Inferior parietal cortex (tissue), 1 donor: ENCODE results near the gene BBS12.

ENCODE experiments used
- DNase-seq: peaks from one replicate; pipeline ENCODE4 v3.0.0-alpha.2; 2016; ENCODE audit errors: extremely low spot score

Gene BBS12

DNA sequence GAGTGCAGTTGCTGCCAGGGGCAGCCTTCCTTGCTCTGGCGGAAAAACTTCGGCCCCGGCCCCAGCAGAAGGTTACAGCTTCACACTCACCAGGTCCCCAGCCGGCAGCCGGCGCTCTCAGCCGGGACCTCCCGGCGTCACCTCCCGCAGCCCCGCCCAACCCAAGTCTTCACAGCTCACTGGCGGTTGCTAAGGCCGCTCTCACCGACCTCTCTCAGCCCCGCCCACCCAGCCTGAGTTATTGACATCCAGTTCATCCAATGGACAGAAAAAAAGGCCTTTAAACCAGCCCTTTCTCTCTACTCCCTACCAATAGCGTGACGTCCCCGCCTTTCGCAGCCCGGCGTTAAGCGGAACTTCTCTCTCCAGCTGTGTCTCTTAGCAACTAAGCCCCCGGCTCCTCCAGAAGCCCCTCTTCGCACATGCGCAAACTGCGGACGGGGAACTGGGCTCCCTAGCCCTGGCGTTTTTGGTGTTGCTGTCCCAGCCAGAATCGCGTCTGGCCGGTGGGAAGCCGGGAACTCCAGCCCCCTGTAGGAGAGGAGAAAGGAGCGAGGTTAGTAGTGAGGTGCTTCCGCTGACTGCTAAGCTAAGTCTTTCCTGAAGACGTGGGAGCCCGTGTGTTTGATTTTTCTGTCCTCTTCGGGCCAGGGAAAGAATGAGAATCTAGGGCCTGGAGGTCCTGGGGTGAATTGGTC lies at the start of gene BBS12:
TSS of gene BBS12 (plus strand) at position 376 of the 698 bp plus-strand sequence. CDS start 9,189 bp downstream, outside the sequence.
- peak; percentile 99 for DNase-seq

- DNase-seq, result no peak
These were observed 45.8 kb upstream of the BBS12 start for GRCh38 chr4:122686691-122687090.

DNA sequence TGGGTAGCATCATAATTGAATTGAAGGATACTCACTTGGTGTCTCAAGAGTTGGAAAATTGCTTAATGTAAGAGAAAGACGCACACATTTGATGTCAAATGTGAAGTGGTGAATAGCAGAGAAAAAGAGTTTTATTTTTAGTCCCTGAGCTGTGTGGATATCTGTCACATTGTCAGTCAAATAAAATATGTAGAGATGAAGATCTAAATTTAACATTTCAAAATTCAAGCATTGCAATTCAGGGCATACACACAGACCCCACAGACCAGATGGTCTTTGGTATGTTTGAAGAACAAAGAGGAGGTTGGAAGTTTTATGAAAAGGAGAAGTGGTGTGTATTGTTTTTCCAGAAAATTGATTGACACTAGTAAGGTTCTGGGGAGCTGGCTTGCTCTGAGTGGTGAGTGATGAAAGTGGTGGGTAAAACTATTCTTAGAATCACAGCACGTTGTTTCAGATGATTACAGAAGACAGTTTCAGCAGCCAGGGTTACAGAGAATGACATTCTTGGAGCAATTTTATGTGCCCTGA lies 44.9 kb upstream of the BBS12 start:
- DNase-seq, result no peak

GRCh38 chr4:122688529-122689140 lies 43.9 kb upstream of the BBS12 start:
- DNase-seq, result no peak

GRCh38 chr4:122689972-122690371 lies 42.5 kb upstream of the BBS12 start:
- no peak for DNase-seq

DNA sequence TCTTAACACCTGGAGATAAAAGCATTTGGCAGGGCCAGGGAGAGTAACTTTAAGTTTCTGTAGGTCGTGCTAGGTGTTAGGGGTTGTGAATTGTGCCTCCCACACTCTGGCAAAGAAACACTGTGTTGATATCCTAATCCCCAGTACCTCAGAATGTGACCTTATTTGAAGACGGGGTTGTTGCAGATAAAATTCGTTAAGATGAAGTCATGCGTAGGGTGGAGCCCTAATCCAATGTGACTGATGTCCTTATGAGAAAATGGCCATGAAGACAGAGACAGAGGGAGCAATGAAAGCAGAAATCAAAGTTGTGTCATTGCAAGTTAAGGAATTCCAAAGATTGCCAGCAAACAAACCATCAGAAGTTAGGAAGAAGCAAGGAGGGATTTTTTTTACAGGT lies 40.5 kb upstream of the BBS12 start:
- no peak for DNase-seq

DNA sequence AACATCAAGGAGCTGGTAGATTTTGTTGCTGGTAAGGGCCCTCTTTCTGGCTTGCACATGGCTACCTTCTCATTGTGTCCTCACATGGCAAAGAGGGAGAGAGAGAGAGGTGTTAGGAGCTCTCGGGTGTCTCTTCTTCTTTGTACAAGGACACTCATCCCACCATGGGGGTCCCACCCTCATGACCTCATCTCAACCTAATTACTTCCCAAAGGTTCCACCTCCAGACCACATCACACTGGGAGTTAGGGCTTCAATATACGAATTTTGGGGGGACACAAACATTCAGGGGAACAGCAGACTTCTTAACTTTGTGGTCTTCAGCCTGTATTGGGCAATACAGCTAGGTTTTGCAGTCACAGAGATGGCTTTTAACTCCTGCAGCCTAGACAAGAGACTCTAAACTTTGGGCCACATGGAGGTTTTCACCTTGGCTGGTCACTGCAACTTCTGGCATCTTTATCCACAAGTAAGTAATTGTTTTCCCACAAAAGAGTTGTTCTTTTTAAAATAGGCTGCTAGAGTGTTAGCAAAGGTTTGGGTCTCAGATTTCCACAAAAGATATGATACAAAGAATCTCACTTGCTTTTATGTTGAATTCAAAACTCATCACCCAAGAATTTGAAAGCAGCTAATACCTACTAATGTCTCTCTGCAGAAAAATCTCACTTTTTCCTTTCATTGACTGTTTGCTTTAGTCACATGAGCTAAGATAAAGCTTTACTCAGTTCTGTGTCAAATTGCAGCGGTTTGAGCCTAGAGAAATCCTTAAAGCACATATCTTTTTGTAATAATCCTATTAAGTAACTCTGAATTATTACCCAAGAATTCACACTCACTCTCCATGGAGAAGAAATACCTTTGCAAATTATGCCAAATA lies 39.6 kb upstream of the BBS12 start:
- no peak for DNase-seq

- no peak for DNase-seq
These were observed 37.3 kb upstream of the BBS12 start for GRCh38 chr4:122695226-122695625.

GRCh38 chr4:122700178-122700725 lies 32.3 kb upstream of the BBS12 start:
- no peak for DNase-seq

GRCh38 chr4:122701061-122701460 lies 31.4 kb upstream of the BBS12 start:
- no peak for DNase-seq

GRCh38 chr4:122701965-122702364 lies 30.5 kb upstream of the BBS12 start:
- no peak for DNase-seq

DNA sequence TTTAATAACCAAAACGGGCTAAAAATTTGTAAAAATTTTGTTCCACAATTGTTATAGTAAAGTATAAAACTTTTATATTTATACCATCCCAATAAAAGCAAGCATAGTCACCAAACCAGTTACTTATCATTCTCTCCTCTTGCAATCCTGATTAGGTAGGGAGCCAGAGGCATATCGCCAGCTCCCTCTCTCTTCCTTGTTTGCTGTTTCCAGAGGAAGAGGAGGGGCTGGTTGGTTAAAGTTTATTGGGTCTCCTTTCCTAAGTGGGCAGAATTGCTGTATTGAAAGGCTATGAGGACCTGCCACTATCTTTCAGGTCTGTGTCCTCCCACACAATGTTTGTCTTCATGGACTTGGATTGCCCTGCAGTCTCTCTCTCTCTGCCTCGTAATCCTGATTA lies 29.6 kb upstream of the BBS12 start:
- no peak for DNase-seq

DNA sequence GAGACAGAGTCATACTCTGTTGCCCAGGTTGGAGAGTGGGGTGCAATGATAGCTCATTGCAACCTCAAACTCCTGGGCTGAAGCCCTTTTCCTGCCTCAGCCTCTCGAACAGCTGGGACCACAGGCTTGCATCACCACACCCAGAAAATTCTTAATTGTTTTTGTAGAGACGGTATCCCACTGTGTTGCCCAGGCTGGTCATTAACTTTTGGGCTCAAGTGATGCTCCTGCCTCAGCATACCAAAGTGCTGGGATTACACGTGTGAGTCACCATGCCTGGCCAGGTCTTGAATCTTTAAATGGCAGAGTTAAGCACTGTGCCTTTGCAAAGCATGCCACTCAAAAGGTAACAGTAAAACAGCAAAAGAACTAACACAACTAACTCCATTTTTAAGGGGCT lies 28.6 kb upstream of the BBS12 start:
- no peak for DNase-seq

GRCh38 chr4:122705009-122705408 lies 27.5 kb upstream of the BBS12 start:
- DNase-seq, result no peak

GRCh38 chr4:122705547-122706117 lies 26.9 kb upstream of the BBS12 start:
- no peak for DNase-seq

- no peak for DNase-seq
These were observed 26.0 kb upstream of the BBS12 start for GRCh38 chr4:122706511-122706910.

GRCh38 chr4:122707497-122707896 lies 25.0 kb upstream of the BBS12 start:
- DNase-seq, result no peak

DNA sequence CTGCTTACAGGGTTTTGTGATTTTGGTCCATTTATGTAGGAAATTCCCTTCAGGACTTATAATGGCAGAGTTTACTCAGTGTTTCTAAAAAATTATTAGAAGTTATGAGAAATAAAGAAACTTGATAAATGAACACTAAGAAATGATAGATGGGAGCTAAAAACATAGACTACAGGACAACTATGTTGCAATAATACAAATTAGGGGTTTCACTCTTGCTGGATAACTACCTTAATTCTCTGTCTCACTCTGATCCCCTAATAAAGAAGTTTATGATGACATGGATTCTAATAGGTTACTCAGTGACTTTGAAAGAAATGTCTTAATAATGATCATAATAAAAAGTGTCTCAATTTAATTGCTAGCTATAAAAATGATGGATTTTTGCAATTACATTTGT lies 23.3 kb upstream of the BBS12 start:
- DNase-seq, result no peak

GRCh38 chr4:122710434-122711308 lies 21.8 kb upstream of the BBS12 start:
- DNase-seq, result no peak

- DNase-seq, result no peak
These were observed 20.6 kb upstream of the BBS12 start for GRCh38 chr4:122711919-122712318.

GRCh38 chr4:122712782-122713181 lies 19.7 kb upstream of the BBS12 start:
- no peak for DNase-seq
